Measurements from ENCODE around the gene PKD2. TPM values are rescaled to one million over a fixed set of nuclear protein-coding genes. Genes with fewer than 3 reads are reported as not detected.
"Not testable (repeated sequence)": the region's sequence is repeated elsewhere in the genome, so short reads cannot be mapped to it uniquely, and the experiment has no call there.

PKD2 gene
- polyA plus RNA-seq, 2 donors, result 5.9 to 6.3 TPM

DNA sequence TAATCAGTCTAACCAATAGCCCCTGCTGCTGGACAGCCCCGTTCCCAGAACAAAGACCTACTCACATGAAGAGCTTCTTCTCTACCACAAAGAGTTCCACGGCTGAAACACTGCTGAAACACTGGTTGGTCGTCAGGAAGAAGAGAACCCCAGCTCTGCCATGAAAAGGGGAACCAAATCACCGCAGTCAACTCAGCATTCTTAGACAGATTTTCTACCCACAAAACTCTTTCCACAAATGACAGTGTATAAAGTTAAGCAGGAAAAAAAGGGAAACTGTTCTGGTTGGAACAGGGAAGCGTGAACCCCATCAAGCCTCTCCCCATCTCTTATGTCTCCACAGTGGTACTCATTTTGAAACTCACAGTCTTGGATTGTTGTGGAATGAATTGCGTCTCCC, 93.7 kb downstream of the PKD2 start:
- Histone ChIP-seq H3K27me3 (ENCODE audit: control insufficient read depth in 1 of 2, insufficient read depth in 2 of 2, low read length in 2 of 2) (no peaks in the 10 kb centered on the region), H3K4me1 (ENCODE audit: control insufficient read depth in 2 of 2, insufficient read depth in 2 of 2, low read length in 1 of 2) (no peaks in the 10 kb centered on the region), H3K27ac (ENCODE audit: low read depth in 2 of 2, low read length in 1 of 2) (no peak overlapping the region), H3K36me3 (ENCODE audit: control insufficient read depth in 2 of 2, insufficient read depth in 2 of 2, low read length in 1 of 2) (no peaks in the 10 kb centered on the region), H3K4me3 (ENCODE audit: low read depth in 1 of 2, low read length in 2 of 2) (no peak overlapping the region), H3K9me3 (ENCODE audit: control insufficient read depth in 2 of 2, insufficient read depth in 1 of 2, low read depth in 1 of 2, low read length in 1 of 2) (no peaks in the 10 kb centered on the region)
- 78 to 85% methylated on average over 6 of the region's 6 CpGs for WGBS, 2 donors

DNA sequence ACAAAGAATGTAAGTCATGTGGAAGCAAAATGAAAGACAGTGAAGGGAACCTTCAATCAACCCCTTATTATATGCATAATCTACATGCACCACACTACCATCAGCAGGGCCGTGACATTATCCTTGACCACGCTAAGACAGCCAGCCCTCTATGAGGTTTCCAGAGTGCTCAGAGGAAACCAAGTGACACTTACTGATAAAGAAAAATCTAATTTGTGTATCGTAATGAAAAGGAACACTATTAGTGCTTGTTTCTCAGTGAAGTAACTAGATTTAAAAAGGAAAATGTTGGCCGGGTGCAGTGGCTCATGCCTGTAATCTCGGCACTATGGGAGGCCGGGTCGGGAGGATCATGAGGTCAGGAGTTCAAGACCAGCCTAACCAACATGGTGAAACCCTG, 94.6 kb downstream of the PKD2 start:
- Histone ChIP-seq H3K27me3 (ENCODE audit: control insufficient read depth in 1 of 2, insufficient read depth in 2 of 2, low read length in 2 of 2) (no peaks in the 10 kb centered on the region), H3K4me3 (ENCODE audit: low read depth in 1 of 2, low read length in 2 of 2) (no peak overlapping the region), H3K9me3 (ENCODE audit: control insufficient read depth in 2 of 2, insufficient read depth in 1 of 2, low read depth in 1 of 2, low read length in 1 of 2) (no peaks in the 10 kb centered on the region), H3K27ac (ENCODE audit: low read depth in 2 of 2, low read length in 1 of 2) (no peak overlapping the region), H3K36me3 (ENCODE audit: control insufficient read depth in 2 of 2, insufficient read depth in 2 of 2, low read length in 1 of 2) (no peaks in the 10 kb centered on the region), H3K4me1 (ENCODE audit: control insufficient read depth in 2 of 2, insufficient read depth in 2 of 2, low read length in 1 of 2) (no peaks in the 10 kb centered on the region)
- WGBS, 2 donors, result 92 to 93% methylated on average over 7 of the region's 7 CpGs

DNA sequence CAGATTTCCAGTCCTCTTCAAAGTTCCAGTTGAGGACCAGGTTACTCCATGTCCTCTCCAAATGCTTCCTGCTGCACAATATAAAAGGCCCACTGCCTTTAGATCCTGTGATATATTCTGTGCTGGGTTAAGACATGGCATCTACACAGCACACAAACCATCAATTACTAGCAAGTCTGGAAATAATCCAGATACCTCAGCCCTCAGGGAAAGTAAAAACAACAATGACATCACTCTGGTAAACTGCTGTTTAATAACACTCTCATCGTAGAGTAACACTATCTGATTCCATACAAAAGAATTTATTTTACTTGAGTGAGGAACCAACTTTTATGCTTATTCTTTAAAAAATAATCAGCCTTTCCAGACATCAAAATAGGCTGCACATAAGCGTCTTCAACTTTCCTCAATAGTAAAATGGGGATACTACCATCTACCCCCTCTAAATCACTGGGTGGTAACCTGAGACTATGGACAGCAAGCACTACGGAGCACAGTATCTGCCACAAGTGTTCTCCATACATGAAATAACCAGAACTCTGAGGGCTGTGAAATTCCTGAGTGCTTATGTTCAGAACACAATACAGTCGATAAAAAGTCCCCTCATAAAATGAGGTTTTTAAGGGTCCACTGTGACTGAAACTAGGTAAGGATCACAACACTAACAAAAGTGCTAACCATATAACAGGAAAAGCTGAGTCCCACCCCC, 97.6 kb downstream of the PKD2 start:
- no peaks in the 10 kb centered on the region for H3K36me3 ChIP-seq (ENCODE audit: control insufficient read depth in 2 of 2, insufficient read depth in 2 of 2, low read length in 1 of 2)
- no peak overlapping the region for H3K4me3 ChIP-seq (ENCODE audit: low read depth in 1 of 2, low read length in 2 of 2)
- 70 to 73% methylated on average over 4 of the region's 4 CpGs for WGBS, 2 donors
- no peaks in the 10 kb centered on the region for H3K9me3 ChIP-seq (ENCODE audit: control insufficient read depth in 2 of 2, insufficient read depth in 1 of 2, low read depth in 1 of 2, low read length in 1 of 2)
- H3K27ac ChIP-seq (ENCODE audit: low read depth in 2 of 2, low read length in 1 of 2), result no peak overlapping the region
- no peaks in the 10 kb centered on the region for H3K27me3 ChIP-seq (ENCODE audit: control insufficient read depth in 1 of 2, insufficient read depth in 2 of 2, low read length in 2 of 2)
- H3K4me1 ChIP-seq (ENCODE audit: control insufficient read depth in 2 of 2, insufficient read depth in 2 of 2, low read length in 1 of 2), result peaks cover 2 to 3% of the 10 kb centered on the region in 2 donors

DNA sequence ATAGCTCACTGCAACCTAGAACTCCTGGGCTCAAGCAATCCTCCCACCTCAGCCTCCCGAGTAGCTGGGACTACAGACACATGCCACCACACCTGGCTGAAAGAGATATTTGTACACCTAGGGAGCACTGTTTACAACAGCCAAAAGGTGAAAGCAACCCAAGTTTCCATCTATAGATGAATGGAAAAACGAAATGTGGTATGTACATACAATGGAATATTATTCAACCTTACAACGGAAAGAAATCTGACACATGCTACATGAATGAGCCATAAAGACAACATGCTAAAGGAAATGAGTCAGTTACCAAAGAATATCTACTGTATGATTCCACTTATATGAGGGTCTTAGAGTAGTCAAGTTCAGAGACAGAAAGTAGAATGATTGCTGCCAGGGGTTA, 98.8 kb downstream of the PKD2 start:
- H3K9me3 ChIP-seq (ENCODE audit: control insufficient read depth in 2 of 2, insufficient read depth in 1 of 2, low read depth in 1 of 2, low read length in 1 of 2), result no peaks in the 10 kb centered on the region
- H3K36me3 ChIP-seq (ENCODE audit: control insufficient read depth in 2 of 2, insufficient read depth in 2 of 2, low read length in 1 of 2), result no peaks in the 10 kb centered on the region
- H3K27me3 ChIP-seq (ENCODE audit: control insufficient read depth in 1 of 2, insufficient read depth in 2 of 2, low read length in 2 of 2), result no peaks in the 10 kb centered on the region
- no peak overlapping the region for H3K4me3 ChIP-seq (ENCODE audit: low read depth in 1 of 2, low read length in 2 of 2)
- peaks cover 2 to 3% of the 10 kb centered on the region in 2 donors for H3K4me1 ChIP-seq (ENCODE audit: control insufficient read depth in 2 of 2, insufficient read depth in 2 of 2, low read length in 1 of 2)
- H3K27ac ChIP-seq (ENCODE audit: low read depth in 2 of 2, low read length in 1 of 2), result no peak overlapping the region
- 76 to 84% methylated on average over 3 of the region's 3 CpGs for WGBS, 2 donors

DNA sequence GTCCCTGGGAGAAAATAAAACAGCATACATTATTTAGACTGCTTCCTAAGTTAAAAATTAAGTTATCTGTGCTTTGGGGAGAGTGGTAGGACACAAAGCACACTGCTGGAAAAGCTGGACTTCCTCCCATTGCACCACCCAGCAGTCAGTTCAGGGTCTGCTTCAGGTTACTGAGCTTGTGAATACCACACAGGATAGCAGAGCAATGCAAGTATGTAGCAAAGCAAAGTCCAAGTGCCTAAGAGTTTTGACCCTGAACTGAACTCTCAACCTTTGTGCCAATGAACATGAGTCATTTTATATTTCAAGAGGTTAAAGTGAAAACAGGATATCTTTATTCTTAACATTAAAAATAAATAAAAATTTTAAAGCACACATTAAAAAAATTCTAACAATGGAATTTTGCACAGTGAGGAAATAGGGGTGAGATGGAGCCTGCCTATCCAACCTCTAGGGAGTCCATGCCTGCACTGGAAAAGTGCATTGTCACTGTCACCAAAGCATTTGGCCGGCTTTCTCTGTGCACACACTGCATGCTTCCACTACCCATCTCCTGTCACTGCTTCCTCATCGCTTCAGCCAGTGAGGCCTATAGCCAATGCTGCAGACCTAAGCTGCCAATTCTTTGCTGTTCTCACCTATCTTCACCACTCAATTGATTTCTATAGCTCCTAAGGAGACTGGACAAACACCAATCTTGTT, 100.1 kb downstream of the PKD2 start:
- H3K36me3 ChIP-seq (ENCODE audit: control insufficient read depth in 2 of 2, insufficient read depth in 2 of 2, low read length in 1 of 2), result no peaks in the 10 kb centered on the region
- no peak overlapping the region for H3K27ac ChIP-seq (ENCODE audit: low read depth in 2 of 2, low read length in 1 of 2)
- peaks cover 2 to 3% of the 10 kb centered on the region in 2 donors for H3K4me1 ChIP-seq (ENCODE audit: control insufficient read depth in 2 of 2, insufficient read depth in 2 of 2, low read length in 1 of 2)
- H3K4me3 ChIP-seq (ENCODE audit: low read depth in 1 of 2, low read length in 2 of 2), result no peak overlapping the region
- no peaks in the 10 kb centered on the region for H3K27me3 ChIP-seq (ENCODE audit: control insufficient read depth in 1 of 2, insufficient read depth in 2 of 2, low read length in 2 of 2)
- 66 to 68% methylated on average over 2 of the region's 2 CpGs for WGBS, 2 donors
- H3K9me3 ChIP-seq (ENCODE audit: control insufficient read depth in 2 of 2, insufficient read depth in 1 of 2, low read depth in 1 of 2, low read length in 1 of 2), result no peaks in the 10 kb centered on the region

DNA sequence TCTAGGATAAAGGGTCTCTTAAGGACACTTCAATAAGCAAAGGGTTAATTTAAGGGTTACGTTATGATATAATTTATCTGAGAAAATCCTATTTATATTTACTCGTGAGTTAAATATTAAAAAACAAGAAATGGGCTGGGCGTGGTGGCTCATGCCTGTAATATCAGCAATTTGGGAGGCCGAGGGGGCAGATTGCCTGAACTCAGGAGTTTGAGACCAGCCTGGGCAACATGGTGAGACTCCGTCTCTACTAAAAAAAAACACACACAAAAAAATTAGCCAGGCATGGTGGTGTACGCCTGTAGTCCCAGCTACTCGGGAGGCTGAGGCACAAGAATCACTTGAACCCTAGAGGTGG, 100.7 kb downstream of the PKD2 start:
- not testable (repeated sequence) for H3K4me3 ChIP-seq (ENCODE audit: low read depth in 1 of 2, low read length in 2 of 2); H3K27me3 ChIP-seq (ENCODE audit: control insufficient read depth in 1 of 2, insufficient read depth in 2 of 2, low read length in 2 of 2); H3K9me3 ChIP-seq (ENCODE audit: control insufficient read depth in 2 of 2, insufficient read depth in 1 of 2, low read depth in 1 of 2, low read length in 1 of 2); H3K27ac ChIP-seq (ENCODE audit: low read depth in 2 of 2, low read length in 1 of 2); H3K36me3 ChIP-seq (ENCODE audit: control insufficient read depth in 2 of 2, insufficient read depth in 2 of 2, low read length in 1 of 2); H3K4me1 ChIP-seq (ENCODE audit: control insufficient read depth in 2 of 2, insufficient read depth in 2 of 2, low read length in 1 of 2)
- WGBS, 2 donors, result 77 to 93% methylated on average over 7 of the region's 7 CpGs

DNA sequence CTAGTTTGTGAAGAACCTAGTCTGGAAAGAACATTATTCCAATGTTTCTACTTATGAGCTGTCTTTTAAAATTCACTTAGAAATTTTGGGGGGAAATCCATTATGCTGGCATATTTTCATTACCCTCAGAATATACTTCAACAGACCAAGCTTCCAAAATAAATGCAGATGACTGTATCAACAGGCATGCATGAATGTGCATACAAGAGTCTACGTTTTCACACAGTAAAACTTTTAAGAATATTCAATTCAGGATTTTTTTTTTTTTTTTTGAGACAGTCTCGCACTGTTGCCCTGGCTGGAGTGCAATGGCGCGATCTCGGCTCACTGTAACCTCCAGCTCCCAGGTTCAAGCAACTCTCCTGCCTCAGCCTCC, 101.3 kb downstream of the PKD2 start:
- Histone ChIP-seq H3K36me3 (ENCODE audit: control insufficient read depth in 2 of 2, insufficient read depth in 2 of 2, low read length in 1 of 2) (no peaks in the 10 kb centered on the region), H3K27me3 (ENCODE audit: control insufficient read depth in 1 of 2, insufficient read depth in 2 of 2, low read length in 2 of 2) (no peaks in the 10 kb centered on the region), H3K4me1 (ENCODE audit: control insufficient read depth in 2 of 2, insufficient read depth in 2 of 2, low read length in 1 of 2) (peaks cover 2 to 3% of the 10 kb centered on the region in 2 donors), H3K4me3 (ENCODE audit: low read depth in 1 of 2, low read length in 2 of 2) (no peak overlapping the region), H3K27ac (ENCODE audit: low read depth in 2 of 2, low read length in 1 of 2) (no peak overlapping the region), H3K9me3 (ENCODE audit: control insufficient read depth in 2 of 2, insufficient read depth in 1 of 2, low read depth in 1 of 2, low read length in 1 of 2) (no peaks in the 10 kb centered on the region)
- WGBS, 2 donors, result 93 to 94% methylated on average over 5 of the region's 5 CpGs

DNA sequence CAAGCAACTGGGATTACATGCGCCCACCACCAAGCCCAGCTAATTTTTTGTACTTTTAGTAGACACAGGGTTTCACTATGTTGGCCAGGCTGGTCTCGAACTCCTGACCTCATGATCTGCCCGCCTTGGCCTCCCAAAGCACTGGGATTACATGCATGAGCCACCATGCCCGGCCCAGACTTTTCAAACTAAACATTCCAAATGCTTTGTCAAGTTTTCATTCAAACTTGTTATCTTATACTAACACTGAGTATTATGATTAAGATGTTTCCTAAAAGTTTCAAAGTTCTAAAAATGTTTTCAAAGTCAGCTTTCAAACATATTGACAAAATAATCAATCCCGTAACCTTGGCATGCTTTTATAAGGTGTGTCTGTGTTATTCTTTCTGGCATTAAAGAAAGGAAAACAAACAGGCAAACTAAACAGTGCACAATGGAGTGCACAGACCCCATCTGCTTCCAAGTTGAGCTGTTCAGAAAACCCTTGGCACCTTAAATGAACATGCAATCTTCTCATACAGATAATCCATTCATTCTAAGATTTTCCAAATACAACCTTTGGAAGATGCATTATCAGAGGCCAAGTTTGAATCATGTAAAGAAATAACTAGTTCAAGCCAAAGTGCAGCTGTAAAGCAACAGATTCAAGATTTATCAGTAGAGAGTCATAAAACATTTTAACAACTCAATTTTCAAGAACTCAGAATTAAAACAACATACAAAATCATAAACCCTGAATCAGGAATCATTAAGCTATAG, 101.9 kb downstream of the PKD2 start:
- peaks cover 2 to 3% of the 10 kb centered on the region in 2 donors for H3K4me1 ChIP-seq (ENCODE audit: control insufficient read depth in 2 of 2, insufficient read depth in 2 of 2, low read length in 1 of 2)
- WGBS, 2 donors, result 57 to 63% methylated on average over 5 of the region's 5 CpGs
- no peaks in the 10 kb centered on the region for H3K9me3 ChIP-seq (ENCODE audit: control insufficient read depth in 2 of 2, insufficient read depth in 1 of 2, low read depth in 1 of 2, low read length in 1 of 2)
- no peak overlapping the region for H3K27ac ChIP-seq (ENCODE audit: low read depth in 2 of 2, low read length in 1 of 2)
- no peaks in the 10 kb centered on the region for H3K36me3 ChIP-seq (ENCODE audit: control insufficient read depth in 2 of 2, insufficient read depth in 2 of 2, low read length in 1 of 2)
- H3K27me3 ChIP-seq (ENCODE audit: control insufficient read depth in 1 of 2, insufficient read depth in 2 of 2, low read length in 2 of 2), result no peaks in the 10 kb centered on the region
- H3K4me3 ChIP-seq (ENCODE audit: low read depth in 1 of 2, low read length in 2 of 2), result no peak overlapping the region

DNA sequence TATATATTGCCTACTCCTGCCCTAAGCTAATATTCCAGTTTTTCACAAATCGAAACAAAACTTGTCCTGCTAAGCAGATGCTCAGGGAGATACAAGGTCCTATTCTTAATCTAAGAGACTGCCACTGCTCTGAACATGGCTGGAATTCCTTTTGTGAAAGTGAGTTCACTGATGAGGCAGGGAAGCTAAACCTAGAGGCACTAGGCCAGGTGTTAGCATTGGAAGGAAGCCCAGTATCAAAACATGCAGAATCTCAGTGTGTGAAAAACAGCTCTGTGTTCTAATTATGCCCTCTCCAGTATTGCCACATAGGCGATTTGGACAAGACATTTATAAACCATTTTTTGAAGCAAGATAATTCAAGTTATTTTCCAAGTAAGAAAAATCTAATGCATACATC, 103.4 kb downstream of the PKD2 start:
- no peaks in the 10 kb centered on the region for H3K36me3 ChIP-seq (ENCODE audit: control insufficient read depth in 2 of 2, insufficient read depth in 2 of 2, low read length in 1 of 2)
- H3K9me3 ChIP-seq (ENCODE audit: control insufficient read depth in 2 of 2, insufficient read depth in 1 of 2, low read depth in 1 of 2, low read length in 1 of 2), result no peaks in the 10 kb centered on the region
- no peaks in the 10 kb centered on the region for H3K27me3 ChIP-seq (ENCODE audit: control insufficient read depth in 1 of 2, insufficient read depth in 2 of 2, low read length in 2 of 2)
- H3K4me3 ChIP-seq (ENCODE audit: low read depth in 1 of 2, low read length in 2 of 2), result no peak overlapping the region
- peaks cover 2 to 3% of the 10 kb centered on the region in 2 donors for H3K4me1 ChIP-seq (ENCODE audit: control insufficient read depth in 2 of 2, insufficient read depth in 2 of 2, low read length in 1 of 2)
- 48 to 60% methylated on average over 2 of the region's 2 CpGs for whole genome bisulfite sequencing, 2 donors
- no peak overlapping the region for H3K27ac ChIP-seq (ENCODE audit: low read depth in 2 of 2, low read length in 1 of 2)

Measured in esophagus (tissue), 2 donors.